HG02884 (cell line): ENCODE measurements around the gene FOXQ1.
"Not testable (repeated sequence)": the region's sequence is repeated elsewhere in the genome, so short reads cannot be mapped to it uniquely, and the experiment has no call there.

Source experiments
- ATAC-seq: cut with Tn5 transposase; IDR thresholded peaks from one replicate; pipeline ENCODE4 v1.9.1; 2021; ENCODE audit warnings: mild to moderate bottlenecking, moderate library complexity; ENCODE audit not compliant: unreplicated experiment

The FOXQ1 gene

DNA sequence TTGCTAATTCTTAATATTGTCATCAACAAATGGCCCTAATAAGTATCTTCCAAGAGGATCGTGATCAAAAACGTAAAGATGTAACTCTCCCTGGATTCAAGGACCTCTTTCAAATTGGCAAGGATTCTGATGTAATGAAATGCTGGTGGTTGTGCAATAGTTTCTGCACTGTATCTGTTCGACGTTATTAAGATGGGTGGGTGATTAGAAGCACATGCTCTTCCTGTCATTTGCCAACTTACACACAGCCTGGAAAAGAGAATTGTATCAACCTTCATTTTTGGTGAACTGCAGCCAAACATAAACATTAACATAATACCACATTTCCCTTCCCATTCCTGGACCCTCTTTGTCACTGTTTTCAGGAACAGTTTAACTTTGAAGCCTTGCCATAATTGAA, 9.8 kb downstream of the FOXQ1 start:
- no peak for ATAC-seq

DNA sequence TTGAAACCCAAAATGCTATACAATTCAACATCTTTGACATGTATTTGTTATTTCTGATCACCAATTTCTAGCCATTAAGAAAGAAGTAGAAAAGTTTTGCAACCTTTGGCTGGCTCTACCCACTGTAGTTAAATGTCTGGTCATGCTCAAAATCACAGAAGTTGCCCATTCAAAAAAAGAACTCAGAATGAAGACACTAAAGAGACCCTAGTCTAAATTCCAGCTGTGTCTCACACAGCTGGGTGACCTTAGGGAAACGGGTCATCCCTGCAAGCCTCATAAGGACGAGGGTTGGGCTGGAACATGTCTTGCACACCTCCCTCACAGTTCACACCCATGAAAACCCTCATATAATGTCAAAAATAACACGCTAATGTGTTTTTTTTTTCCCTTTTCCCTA, 10.3 kb downstream of the FOXQ1 start:
- ATAC-seq: no peak

DNA sequence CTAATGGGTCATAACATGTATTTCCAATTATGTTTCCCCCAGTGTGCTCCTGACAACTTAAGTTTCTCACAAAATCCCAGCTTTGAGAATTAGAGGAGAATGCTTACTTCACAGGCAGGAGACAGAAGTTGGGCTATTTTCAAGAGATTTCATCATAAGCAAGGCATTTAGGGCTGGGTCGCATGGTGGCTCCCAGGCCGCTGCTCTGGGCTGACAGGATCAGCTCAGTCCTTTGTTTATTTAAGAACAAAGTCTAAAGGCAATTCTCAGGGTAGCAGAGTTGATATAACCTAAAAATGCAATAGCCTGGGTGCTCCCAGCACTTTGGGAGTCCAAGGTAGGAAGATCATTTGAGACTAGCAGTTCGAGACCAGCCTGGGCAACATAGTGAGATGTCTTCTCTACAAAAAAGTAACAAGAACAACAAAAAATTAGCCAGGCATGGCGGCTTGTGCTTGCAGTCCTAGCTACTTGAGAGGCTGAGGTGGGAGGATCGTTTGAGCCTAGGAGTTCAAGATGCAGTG, 10.9 kb downstream of the FOXQ1 start:
- ATAC-seq: no peak

DNA sequence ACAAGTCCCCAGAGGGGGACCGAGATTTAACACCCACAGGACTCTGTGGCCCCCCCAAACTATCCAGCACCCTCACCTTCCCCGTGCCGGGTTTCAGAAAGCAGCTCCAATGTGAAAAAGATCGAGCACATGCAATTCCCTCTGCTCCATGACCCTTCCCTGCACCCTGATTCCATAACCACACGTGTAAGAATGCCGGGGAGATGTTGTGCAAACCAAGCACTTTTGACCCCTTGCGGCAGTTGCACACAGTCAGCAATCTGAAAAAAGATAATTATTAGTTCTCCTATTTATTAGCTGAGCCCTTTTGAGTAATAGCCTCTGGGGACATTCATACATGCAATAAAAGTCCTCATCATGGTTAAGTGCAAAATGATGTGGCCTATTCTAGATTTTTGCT, 13.0 kb downstream of the FOXQ1 start:
- no peak for ATAC-seq

DNA sequence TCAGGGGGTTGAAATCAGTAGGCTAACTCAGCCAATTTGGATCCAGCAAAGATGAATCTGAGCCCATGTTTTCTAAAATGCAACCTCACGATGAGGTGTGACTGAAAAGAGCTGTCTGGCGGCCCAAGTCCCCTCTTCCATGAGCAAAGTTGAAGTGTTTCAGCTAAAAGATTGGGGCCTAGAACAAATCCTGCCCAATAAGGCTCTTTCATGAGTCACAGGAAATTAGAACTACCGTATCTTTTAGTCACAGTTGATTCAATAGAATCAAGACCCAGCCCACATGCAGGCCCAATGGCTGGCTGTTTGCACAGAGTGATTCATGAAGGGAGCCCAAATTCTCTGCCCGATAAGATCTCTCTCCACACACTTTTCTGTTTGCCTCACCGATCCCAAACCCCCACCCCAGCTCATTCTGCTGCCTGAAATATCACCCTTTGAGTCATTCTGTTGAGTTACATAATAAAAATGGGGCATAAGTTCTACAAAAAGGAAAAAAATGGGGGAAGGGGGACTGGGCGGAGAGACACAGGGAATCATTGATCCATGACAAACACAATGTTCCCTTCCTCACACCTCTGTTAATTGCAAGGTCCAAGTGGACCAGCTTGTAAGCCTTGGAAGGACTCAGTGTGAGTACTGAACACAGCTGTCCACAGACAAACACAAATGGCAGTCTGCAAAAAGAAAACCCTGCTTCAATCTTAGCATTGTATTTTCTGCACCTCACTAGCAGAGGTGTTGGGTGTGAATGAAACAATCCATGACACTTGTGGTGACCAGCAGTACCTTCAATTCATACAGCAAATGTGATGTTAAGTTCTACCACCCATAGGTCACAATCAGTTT, 13.8 kb downstream of the FOXQ1 start:
- ATAC-seq: no peak

DNA sequence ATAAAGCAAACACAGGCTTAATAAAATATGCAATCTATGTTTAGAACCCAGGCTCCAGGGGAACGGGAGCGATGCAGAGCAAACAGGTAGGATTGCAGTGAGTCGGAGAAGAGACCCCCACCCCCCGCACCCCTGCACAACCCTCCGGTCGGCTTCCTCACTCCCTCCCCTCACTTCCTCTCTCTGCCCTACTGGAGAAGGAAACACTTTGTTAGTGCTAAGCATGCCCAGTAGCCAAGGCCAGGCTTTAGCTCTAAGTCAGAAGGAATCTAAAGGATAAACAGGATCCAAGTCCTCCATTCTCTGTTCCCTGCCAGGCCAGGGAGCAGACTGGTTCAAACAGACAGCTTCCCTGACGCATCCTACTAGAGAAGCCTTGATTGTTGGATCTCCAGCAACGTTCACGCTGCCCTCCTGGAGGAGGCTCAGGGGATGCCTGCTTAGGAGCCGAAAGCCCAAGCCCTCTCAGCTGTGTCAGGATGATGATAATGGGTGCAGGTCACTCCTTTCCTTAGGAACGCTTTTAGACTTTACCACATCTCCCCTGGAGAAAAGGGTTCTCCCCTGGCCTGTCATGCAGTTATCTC, 14.7 kb downstream of the FOXQ1 start:
- ATAC-seq: no peak

DNA sequence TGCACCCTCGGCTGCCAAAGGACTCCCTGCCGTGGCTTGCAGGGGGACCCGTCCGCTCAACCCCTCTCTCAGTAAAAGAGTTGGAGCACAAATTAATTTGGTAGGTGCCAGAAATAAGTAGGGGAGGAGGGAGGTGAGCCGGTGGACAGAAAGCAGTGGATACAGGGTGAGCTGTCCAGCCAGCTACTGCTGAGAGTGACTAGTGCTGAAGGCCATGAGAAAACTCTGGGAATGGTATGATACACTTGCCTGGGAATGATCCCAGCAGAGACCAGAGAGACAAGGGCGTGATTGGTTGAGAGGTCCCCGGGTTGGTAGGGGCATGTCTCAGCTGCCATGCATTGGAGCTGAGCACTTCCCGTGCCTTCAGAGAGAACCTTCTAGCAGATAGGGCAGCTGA, 15.7 kb downstream of the FOXQ1 start:
- ATAC-seq: no peak

DNA sequence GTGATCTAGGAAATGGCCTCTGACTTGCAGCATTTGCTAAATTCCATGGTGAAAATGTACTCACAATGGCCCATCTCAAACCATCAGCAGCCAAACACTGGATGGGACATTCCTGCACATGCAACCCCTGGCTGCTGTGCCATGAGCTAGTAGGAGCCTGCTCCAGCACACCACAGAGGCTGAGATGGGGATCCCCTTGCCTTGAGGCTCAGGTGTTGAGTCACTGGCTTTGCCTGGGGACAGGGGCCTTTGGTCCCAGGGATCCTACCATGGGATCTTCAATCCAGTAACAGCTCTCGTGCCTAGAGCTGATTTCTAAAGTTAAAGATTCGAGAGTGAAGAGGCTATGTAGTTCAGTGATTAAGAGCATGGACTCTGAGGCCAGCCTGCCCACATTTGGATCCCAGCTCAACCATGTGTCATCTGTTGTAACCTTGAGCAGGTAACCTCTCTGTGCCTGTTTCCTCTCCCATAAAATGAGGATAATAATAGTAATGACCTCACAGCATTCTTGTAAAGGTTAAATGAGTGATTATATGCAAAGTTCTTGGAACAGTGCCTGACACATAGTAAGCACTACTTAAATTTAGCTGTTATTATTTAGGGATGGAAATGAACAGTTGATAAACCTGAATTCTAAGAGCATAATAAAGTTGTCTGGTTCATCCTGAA, 16.4 kb downstream of the FOXQ1 start:
- no peak for ATAC-seq

DNA sequence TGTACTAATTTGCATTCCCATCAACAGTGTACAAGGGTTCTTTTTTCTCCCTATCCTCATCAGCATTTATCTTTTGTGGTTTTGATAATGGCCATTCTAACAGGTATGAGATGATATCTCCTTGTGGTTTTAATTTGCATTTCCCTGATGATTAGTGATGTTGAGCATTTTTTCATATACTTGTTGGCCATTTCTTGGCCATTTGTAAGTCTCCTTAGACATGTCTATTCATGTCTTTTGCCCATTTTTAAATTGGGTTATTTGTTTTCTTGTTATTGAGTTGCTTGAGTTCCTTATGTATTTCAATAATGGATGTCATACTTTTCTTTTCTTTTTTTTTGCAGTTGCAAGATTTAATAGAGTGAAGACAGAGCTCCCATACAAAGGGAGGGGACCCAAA, 17.8 kb downstream of the FOXQ1 start:
- no peak for ATAC-seq

DNA sequence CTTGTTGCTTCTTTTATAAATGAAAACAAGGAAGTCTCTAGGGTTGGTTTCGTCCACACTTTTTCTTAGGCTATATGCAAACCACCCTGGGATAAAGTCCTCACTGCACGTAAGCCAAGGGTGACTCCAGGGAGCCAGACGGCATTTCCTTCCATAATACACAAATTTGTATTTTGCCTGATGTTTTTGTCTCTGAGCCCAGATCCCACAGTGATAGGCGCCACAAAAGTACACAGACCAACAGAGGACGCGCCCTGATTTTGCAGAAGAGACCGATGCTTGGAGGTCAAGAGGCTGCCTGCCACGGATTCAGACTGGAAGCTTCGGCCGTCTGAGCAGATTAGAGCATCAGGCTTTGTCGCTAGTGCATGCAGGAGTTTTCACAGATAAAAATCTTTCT, 22.8 kb downstream of the FOXQ1 start:
- no peak for ATAC-seq

DNA sequence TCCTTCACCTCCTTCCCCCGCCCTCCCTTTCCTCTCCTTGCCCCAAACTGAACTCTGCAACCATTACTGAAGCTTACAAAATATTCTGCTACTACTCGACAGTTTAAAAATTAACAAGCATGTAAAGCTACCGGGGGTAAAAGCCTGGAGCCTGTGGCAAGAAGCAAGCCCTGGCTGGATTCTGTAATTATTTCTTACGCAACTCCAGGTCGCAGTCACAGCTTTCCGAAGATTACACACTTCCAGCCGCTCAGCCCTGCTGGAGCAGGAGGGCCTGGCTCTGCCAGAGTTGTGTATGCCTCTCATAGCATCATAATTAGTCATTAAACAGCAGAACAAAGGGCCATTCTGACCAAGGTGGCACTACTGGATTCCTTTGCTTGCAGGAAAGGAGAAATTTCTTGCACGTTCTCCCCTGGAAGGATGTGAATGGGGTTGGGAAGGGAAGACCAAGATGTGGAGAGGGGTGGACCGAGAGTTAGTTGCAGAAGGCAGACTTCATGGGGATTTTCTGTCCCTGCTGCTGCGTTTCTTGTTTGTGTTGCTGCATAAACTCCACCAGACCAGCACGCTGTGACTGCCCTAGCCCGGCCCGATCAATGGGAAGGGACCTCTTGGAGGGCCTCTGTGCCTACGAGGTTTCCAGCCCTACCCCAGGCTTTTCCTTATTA, 23.6 kb downstream of the FOXQ1 start:
- no peak for ATAC-seq

DNA sequence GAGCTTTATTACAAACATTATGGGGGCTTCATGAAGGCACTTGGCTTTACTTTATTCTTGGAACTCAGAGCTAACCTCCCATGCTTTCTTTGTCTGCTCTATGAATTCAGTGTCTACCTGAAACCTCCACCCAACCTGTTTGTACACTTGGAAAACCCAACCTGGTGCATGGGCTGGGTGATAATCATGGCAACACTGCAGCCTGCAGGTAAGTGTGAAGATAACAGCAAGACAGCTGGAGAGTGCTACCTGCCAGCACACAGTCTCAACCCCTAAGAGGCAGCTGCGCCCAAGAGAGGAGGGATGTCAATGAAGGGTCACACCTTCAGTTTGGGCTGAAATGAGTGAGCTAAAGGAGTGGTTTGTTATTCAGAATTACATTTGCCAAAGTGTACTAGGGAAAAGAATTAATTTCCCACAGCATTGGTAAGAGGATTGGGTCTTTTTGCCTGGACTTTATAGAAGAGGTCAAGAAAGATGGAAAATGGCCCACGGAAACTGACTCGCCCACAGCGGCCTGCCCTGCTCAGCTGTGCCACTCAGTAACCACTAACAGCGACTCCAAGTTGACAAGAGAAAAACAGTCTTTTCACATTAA, 24.4 kb downstream of the FOXQ1 start:
- ATAC-seq: no peak

DNA sequence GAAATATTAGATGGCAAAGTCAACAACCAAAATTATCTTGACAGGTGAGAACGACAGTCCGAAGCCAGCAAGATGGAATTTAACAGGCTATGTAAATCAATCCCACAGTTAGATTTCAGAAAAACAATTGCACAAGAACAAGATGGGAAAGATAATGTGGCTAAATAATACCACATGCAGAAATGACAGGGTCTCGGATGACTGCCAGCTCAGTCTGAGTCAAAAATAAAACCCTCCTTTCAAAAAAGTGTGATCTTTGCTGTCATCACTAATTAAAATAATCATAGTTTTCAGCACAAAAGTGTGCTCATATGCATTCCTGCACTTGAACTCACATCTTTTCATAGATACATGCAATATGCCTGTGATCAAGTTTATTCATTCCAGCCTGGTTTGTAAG, 25.9 kb downstream of the FOXQ1 start:
- no peak for ATAC-seq

DNA sequence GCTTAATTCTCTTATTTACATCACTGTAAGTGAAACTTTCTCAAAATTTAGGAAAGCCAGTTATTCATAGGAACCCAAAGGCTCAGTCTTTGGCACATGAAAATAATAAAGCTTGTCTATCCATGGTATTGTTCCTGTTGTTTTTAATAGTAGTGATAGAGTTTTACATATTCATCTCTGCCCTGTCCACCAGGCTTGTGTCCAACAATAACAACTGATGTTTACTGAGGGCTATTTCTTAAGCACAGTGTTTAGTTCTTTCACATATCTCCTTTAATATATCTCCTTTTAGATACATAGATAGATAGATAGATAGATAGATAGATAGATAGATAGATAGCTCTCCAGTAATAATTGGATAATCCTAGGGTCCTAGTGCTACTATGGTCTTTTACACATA, 34.2 kb downstream of the FOXQ1 start:
- no peak for ATAC-seq

DNA sequence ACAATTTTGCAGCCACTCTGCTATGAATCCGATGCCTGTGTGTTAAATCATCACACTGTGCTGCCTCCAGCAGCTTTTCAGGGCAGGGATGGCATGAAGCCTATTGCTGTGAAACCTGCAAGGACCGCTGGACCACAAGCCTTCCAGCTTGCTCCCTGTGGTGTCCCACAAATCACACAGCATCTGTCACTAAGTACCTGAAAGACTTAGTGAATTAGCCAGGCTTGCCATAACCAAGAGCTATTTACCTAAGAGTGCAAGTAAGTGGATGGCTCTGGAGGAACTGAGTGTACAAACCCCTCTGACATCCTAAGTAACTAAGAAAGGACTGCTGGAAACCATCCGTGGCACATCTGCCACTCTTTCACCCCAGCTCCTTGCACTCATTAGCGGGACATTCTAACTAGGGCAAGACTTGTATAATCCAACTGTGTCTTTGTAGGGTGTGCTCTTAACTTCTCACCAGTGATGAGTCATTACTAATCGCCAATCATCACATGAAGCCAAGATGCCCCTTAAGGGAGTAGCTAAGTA, 34.7 kb downstream of the FOXQ1 start:
- no peak for ATAC-seq

DNA sequence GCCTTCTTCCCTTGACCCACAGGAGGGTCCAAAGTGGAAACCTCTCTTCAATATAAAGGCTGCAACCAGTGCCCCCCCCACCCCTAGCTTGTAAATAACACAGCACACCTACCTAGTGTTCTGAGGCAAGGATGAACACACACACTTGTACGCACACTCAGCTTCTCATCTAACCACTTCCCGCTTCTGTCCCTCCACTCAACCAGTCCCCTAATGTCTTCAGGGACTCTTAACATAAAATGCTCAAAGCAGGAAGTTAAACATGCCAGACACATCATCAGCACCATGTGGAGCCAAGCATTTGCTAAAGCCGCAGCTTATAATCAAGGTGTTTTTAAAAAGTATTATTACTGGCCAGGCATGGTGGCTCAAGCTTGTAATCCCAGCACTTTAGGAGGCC, 35.3 kb downstream of the FOXQ1 start:
- ATAC-seq: no peak

DNA sequence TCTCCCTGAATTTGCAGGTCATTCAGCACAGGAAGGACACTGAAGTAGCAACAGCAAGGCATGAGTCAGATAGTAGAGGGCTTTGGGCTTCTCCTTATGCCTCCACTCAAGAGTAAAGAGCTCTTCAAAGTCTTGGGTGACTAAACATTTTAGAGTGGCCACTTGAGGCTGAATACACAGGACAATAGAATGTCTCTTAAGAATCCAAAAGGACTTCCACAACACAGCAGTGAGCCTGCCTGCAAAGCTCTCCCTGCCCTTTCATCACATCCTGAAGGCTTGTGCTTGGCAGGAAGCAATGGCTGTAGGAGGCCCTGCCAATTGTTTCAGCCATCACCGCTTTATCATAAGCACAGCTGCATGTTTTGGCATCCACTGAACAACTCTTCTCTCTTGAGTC, 36.8 kb downstream of the FOXQ1 start:
- ATAC-seq: no peak

DNA sequence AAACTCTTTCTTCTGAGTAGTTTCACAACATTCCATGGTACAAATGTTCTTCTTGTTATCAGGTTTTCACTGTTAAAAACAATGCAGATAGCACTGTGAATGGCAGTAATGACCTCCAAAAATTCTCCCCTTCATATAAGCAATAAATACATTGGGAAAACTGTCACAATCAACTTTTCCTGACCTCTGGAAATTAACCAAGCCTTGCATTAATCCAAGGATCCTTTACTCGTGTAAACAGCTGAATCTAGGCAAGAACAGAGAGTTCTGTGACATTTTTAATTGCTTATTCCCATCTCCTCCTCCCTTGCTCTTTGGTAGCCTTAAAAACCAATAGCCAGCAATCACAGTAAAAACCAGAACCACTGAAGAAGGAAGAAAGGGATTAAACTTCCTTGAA, 37.8 kb downstream of the FOXQ1 start:
- ATAC-seq: no peak

DNA sequence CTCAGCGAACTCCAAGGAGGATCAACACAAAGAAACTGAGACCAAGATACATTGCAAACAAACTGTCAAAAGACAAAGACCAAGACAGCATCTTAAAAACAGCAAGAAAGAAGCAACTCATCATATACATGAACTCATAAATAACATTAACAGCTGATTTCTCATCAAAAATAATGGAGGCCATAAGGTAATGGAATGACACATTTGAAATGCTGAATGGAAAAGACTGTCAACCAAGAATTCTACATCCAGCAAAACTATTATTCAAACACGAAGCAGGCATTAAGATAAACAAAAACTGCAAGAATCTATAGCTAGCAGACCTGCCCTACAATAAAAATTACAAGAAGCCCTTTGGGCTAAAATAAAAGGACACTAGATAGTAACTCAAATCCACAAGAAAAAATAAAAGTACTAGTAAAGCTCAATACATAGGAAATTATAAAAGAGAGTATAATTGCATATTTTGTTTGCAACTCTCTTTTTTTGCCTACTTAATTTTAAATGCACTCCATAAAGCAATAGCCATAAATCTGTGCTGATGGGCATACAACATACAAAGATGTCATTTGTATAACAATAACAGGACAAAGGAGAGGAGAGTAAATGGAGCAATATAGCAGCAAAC, 39.6 kb downstream of the FOXQ1 start:
- ATAC-seq: no peak

DNA sequence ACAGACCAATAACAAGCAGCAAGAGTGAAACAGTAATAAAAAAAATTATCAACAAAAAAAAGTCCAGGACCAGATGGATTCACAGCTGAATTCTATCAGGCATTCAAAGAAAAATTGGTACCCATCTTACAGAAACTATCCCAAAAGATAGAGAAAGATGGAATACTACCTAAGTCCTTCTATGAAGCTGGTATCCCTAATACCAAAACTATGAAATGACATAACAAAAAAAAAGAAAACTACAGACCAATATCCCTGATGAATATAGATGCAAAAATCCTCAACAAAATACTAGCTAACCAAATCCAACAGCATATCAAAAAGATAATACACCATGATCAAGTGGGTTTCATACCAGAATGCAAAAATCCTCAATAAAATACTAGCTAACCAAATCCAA, 43.2 kb downstream of the FOXQ1 start:
- ATAC-seq: not testable (repeated sequence)
